Measurements from ENCODE around the gene TUBA4B.

DNA sequence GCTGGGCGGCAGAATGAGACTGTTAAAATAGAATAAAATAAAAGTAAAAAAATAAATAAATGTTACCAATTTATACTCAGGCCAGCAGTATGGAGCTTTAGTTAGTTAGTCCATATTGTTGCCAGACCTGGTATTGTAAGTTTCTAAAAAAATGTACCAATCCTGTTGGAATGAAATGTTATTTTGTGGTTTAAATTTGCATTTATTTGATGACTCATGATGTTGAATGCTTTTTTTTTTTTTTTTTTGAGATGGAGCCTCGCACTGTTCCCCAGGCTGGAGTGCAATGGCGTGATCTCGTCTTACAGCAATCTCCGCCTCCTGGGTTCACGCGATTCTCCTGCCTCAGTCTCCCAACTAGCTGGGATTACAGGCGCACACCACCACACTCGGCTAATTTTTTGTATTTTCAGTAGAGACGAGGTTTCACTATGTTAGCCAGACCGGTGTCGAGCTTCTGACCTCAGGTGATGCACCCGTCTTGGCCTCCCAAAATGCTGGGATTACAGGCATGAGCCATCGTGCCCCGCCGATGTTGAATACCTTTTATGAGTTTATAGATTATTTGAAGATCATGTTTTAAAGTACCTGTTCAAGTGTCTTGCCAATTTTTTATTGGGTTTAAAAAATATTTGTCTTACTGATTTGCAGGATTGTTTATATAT is 61.9 kb downstream of the TUBA4B start:
- TF ChIP-seq POLR2A (IDR thresholded peaks at IDR 0.05) = no peak
- TF ChIP-seq, protein P1, sequence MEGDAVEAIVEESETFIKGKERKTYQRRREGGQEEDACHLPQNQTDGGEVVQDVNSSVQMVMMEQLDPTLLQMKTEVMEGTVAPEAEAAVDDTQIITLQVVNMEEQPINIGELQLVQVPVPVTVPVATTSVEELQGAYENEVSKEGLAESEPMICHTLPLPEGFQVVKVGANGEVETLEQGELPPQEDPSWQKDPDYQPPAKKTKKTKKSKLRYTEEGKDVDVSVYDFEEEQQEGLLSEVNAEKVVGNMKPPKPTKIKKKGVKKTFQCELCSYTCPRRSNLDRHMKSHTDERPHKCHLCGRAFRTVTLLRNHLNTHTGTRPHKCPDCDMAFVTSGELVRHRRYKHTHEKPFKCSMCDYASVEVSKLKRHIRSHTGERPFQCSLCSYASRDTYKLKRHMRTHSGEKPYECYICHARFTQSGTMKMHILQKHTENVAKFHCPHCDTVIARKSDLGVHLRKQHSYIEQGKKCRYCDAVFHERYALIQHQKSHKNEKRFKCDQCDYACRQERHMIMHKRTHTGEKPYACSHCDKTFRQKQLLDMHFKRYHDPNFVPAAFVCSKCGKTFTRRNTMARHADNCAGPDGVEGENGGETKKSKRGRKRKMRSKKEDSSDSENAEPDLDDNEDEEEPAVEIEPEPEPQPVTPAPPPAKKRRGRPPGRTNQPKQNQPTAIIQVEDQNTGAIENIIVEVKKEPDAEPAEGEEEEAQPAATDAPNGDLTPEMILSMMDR (IDR thresholded peaks at IDR 0.05) = no peak
